Type B pancreatic cell (in vitro differentiated cells): ENCODE measurements around the gene PHRF1. TPM values are rescaled to one million over a fixed set of nuclear protein-coding genes. Genes with fewer than 3 reads are reported as not detected.

Experiments used
- DNase-seq: peaks from one replicate; pipeline ENCODE4 v3.0.0; 2021; ENCODE audit warnings: mixed read lengths; ENCODE audit not compliant: unreplicated experiment; ENCODE audit errors: extremely low spot score
- H3K27ac Mint-ChIP-seq: 2 replicates; pipeline ENCODE4 v1.8.0; 2021; ENCODE audit warnings: mild to moderate bottlenecking, mixed read lengths
- H3K27me3 Mint-ChIP-seq: 2 replicates; pipeline ENCODE4 v1.8.0; 2021; ENCODE audit warnings: mixed read lengths
- H3K36me3 Mint-ChIP-seq: 2 replicates; pipeline ENCODE4 v1.8.0; 2021; ENCODE audit warnings: mixed read lengths
- H3K4me1 Mint-ChIP-seq: one replicate; pipeline ENCODE4 v1.8.0; 2021; ENCODE audit warnings: mixed read lengths; ENCODE audit not compliant: unreplicated experiment
- H3K4me3 Mint-ChIP-seq: 2 replicates; pipeline ENCODE4 v1.8.0; 2021; ENCODE audit warnings: mild to moderate bottlenecking, mixed read lengths
- H3K9me3 Mint-ChIP-seq: 2 replicates; pipeline ENCODE4 v1.8.0; 2021; ENCODE audit warnings: mixed read lengths
- CTCF ChIP-seq: fragments of 200-600 bp; sonication (generic); conservative IDR thresholded peaks from 2 replicates; pipeline ENCODE4 v1.5.0; 2021; ENCODE audit warnings: antibody characterized with exemption, mild to moderate bottlenecking
- total RNA-seq: library from RNA; stranded (reverse); gene quantifications from 2 replicates; pipeline ENCODE4 v1.2.1, GENCODE V29; 2021; ENCODE audit warnings: low replicate concordance

The PHRF1 gene
- total RNA-seq, 1 donor from 2014 or later = 38.7 TPM

- no peak overlapping the region for H3K4me3 Mint-ChIP-seq
- no peak for DNase-seq
- TF ChIP-seq CTCF = no peak
These were observed 47.1 kb downstream of the PHRF1 start for GRCh38 chr11:623349-623869.

GRCh38 chr11:623999-624704 lies 47.9 kb downstream of the PHRF1 start:
- peaks cover 4% of the 10 kb centered on the region for H3K36me3 Mint-ChIP-seq
- no peak for TF ChIP-seq CTCF

More at GRCh38 chr11:623349-623869, 47.1 kb downstream of the PHRF1 start:
- H3K9me3 Mint-ChIP-seq = no peaks in the 10 kb centered on the region
- H3K27me3 Mint-ChIP-seq = peaks cover 10% of the 10 kb centered on the region
- peaks cover 8% of the 10 kb centered on the region for H3K4me1 Mint-ChIP-seq
- peak overlapping the region; percentile 59 for H3K27ac Mint-ChIP-seq
- H3K36me3 Mint-ChIP-seq = peaks cover 2% of the 10 kb centered on the region

GRCh38 chr11:624705-625635 lies 48.7 kb downstream of the PHRF1 start, which contains the start of gene CDHR5:
TSS of gene CDHR5 (minus strand) at chr11:624955. CDS start at chr11:624902, 53 bp downstream.
- H3K4me1 Mint-ChIP-seq = peaks cover 11% of the 10 kb centered on the region
- H3K4me3 Mint-ChIP-seq = no peak within 1 kb of the TSS
- no peak for TF ChIP-seq CTCF
- no peak within 1 kb of the TSS for H3K27ac Mint-ChIP-seq
- no peaks in the 10 kb centered on the region for H3K9me3 Mint-ChIP-seq
- no peak for DNase-seq
- peaks cover 23% of the 10 kb centered on the region for H3K27me3 Mint-ChIP-seq
- H3K36me3 Mint-ChIP-seq = peaks cover 4% of the 10 kb centered on the region

More at GRCh38 chr11:623999-624704, 47.9 kb downstream of the PHRF1 start:
- DNase-seq = no peak
- Mint-ChIP-seq H3K4me3 (no peak overlapping the region), H3K27ac (no peak overlapping the region), H3K4me1 (peaks cover 11% of the 10 kb centered on the region), H3K27me3 (peaks cover 17% of the 10 kb centered on the region), H3K9me3 (no peaks in the 10 kb centered on the region)

GRCh38 chr11:625636-626268 lies 49.5 kb downstream of the PHRF1 start:
- Mint-ChIP-seq H3K4me3 (no peak overlapping the region), H3K27ac (no peak overlapping the region), H3K27me3 (peaks cover 23% of the 10 kb centered on the region), H3K36me3 (peaks cover 4% of the 10 kb centered on the region), H3K9me3 (no peaks in the 10 kb centered on the region), H3K4me1 (peaks cover 11% of the 10 kb centered on the region)
- no peak for TF ChIP-seq CTCF
- DNase-seq = no peak
